GM12864 (cell line): Measurements from ENCODE around the gene SRGAP3.

ENCODE experiments used
- DNase-seq: peaks from one replicate; pipeline ENCODE4 v3.0.0-alpha.2; 2011; ENCODE audit warnings: low read depth
- H3K4me3 ChIP-seq: 2 replicates; pipeline ENCODE4 v1.5.1; 2011; ENCODE audit warnings: mild to moderate bottlenecking, low read depth, low read length, control low read depth
- TF ChIP-seq, protein P1 (sequence below): IDR thresholded peaks from 2 replicates; pipeline ENCODE4 v1.5.1; 2011; ENCODE audit warnings: low read depth, mild to moderate bottlenecking, moderate library complexity, low read length, control low read depth, inconsistent platforms; ENCODE audit errors: missing control alignments

Gene SRGAP3

DNA sequence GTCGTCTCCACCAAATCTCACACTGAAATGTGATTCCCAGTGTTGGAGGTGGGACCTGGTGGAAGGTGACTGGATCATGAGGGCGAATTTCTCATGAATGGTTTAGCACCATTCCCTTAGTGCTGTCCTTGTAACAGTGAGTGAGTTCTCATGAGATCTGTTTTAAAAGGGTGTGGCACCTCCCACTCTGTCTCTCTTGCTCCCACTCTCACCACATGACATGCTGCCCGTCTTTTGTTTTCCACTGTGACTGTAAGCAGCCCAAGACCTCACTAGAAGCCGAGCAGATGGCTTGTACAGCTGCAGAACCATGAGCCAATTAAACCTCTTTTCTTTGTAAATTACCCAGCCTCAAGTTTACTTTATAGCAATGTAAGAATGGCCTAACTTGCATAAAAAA is 307.3 kb downstream of the SRGAP3 start:
- no peak overlapping the region for H3K4me3 ChIP-seq
- DNase-seq = no peak
- TF ChIP-seq, protein P1, sequence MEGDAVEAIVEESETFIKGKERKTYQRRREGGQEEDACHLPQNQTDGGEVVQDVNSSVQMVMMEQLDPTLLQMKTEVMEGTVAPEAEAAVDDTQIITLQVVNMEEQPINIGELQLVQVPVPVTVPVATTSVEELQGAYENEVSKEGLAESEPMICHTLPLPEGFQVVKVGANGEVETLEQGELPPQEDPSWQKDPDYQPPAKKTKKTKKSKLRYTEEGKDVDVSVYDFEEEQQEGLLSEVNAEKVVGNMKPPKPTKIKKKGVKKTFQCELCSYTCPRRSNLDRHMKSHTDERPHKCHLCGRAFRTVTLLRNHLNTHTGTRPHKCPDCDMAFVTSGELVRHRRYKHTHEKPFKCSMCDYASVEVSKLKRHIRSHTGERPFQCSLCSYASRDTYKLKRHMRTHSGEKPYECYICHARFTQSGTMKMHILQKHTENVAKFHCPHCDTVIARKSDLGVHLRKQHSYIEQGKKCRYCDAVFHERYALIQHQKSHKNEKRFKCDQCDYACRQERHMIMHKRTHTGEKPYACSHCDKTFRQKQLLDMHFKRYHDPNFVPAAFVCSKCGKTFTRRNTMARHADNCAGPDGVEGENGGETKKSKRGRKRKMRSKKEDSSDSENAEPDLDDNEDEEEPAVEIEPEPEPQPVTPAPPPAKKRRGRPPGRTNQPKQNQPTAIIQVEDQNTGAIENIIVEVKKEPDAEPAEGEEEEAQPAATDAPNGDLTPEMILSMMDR = no peak

DNA sequence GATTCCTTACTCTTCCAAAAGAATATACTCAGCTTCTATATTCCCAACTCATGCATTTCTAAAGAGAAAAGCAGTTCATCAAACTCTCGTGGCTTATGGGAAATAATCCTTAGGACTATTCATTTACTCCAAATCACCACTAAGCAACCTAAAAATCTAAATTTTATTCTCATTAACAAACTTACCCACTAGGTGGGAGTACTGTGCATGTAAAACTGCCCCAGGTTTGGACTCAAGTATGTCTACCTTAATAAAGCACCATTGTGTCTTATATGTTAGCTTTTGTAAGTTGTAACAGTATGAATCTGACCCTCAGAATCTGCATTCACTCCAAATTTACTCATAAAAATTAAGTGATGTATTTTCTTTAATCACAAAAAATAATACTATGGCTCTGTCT is 311.4 kb downstream of the SRGAP3 start:
- DNase-seq = no peak
- no peak overlapping the region for H3K4me3 ChIP-seq
- TF ChIP-seq, protein P1 = peak; percentile 23

DNA sequence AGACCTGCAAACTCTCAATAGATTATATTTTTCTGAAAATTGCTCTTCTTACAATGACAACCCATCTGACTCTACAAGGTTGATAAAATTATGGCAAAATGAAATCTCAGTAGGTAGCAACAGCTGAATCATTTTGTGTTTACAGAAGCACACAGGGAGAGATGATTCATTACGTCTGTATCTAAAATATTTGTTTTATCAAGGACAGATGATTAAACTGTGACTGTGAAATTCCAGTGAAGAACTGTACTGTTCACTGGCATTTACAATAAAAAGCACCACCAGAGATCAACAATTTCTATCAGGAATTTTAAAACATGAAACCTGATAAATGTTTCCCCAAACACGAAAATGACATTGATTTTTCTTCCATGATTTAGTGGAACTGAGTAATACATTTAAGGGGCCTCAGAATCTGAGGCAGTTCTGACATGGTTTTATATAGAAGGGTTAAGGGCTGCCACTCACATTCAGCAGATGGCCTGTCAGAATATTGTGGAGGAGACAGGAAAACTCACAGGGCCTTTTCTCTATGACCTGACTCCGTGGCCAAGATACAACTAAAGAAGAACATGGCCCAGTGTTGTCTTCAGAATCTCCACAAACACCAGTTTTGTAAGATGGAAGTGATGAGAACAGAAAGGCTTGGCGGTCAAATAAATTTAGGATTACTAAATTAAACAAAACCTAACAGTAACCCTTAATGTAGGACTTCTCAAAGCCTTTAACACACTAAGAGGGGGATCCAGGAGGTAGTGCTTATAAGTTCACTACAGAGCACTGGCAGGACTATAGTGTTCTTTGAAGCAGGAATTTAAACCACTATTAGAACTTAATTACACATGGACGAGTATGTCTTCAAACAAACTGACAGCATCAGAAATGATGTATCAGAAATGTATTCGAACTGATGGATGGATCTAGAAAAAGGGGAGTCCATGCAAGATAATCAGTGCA is 312.1 kb downstream of the SRGAP3 start:
- no peak for DNase-seq
- no peak overlapping the region for H3K4me3 ChIP-seq
- TF ChIP-seq, protein P1 = no peak

DNA sequence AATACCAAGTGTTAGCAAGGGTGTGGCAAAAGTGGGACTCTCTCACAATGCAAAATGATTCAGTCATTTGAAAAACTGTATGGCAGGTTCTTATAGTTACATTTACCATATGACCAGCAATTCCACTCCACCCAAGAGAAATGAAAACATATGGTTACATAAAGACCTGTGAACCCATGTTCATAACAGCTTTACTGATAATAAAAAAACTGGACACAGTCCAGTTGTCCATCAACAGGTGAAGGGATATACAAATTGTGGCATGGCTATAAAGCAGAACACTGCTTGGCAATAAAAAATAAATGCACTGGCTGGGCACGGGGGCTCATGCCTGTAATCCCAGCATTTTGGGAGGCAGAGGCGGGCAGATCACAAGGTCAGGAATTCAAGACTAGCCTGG is 316.9 kb downstream of the SRGAP3 start:
- H3K4me3 ChIP-seq = no peak overlapping the region
- no peak for DNase-seq
- TF ChIP-seq, protein P1 = no peak

DNA sequence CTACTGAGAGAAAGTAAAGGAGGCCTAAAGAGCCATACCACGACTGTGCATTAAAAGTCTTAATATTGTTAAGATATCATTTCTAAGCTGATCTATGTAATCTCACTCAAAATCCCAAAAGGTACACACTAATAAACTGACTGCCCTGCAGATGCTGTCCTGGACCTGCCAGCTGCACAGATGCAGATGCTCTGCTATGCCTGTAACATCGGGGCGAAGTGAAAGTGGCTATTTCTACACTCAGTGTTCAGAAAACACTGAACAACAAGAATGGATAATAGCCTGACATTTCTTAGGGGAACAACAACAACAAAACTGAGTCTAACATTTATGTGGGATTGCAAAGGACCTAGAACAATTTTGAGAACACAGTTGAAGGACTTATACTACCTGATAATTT is 318.1 kb downstream of the SRGAP3 start:
- TF ChIP-seq, protein P1 = no peak
- no peak for DNase-seq
- no peak overlapping the region for H3K4me3 ChIP-seq
